HG03457 (cell line): Measurements from ENCODE around the gene PPP1R2C.

Source experiments
- ATAC-seq: cut with Tn5 transposase; IDR thresholded peaks from one replicate; pipeline ENCODE4 v1.9.1; 2021; ENCODE audit warnings: moderate number of reproducible peaks; ENCODE audit not compliant: unreplicated experiment

Gene PPP1R2C

DNA sequence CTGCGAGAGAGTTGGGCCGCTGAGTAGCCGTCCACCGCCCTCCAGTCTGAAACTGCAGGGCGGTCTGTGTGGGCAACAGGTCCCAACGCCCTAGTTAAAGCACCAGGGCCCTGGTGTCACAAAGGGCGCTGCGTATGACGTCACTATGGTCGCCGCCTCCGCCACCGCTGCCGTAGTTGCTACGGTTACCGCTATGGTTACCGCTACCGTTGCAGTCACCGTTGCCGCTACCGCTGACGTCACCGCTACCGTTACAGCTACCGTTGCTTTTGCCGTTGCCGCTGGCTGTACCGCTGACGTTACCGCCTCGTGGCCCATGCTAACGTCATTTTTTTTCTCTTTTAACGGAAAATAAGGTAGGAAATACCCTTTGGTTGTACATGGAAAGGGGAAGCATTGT is at the start of gene PPP1R2C:
TSS of gene PPP1R2C (minus strand) at position 68 of the 400 bp plus-strand sequence. CDS start 84 bp downstream, outside the sequence.
- ATAC-seq: no peak

DNA sequence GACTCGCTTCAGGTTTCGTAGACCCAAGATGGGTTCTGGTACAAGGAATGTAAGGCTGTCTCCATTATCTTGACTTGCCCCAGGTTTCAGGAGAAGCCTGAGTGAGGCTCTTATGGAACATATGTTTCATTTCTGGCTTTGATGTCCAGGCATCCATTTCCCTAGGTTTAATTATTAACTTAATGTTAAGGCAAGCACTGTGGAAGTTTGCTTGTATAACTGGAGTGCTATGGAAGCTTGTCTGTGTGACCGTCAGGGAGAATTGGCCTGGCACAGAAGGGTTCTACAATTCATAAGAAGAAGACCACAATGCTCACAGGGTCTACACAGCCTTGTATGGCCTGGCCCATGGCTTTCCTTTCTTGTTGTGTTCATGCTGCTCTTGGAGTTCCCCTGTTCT is 47.2 kb upstream of the PPP1R2C start:
- no peak for ATAC-seq

DNA sequence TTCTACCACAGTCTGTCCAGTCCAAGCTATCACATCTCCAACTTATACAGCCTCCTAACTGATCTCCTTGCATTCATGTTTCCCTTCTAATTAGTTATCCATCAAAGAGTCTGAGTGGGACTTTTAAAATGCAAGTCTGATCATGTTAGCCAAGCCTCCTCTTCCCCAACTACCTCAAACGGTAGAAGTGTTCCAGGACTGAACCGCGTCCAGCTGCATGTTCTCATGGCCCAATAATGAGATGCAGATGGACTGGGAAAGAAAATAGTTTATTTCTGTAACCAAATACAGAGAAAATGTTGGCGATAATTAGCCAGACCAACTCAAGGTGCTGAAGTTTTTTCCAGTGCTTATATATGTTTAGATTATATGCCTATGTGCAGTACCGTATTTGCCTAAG is 46.6 kb upstream of the PPP1R2C start:
- ATAC-seq: no peak

GRCh38 chrX:42823443-42823842 is 45.5 kb upstream of the PPP1R2C start:
- no peak for ATAC-seq

GRCh38 chrX:42821803-42822443 is 44.0 kb upstream of the PPP1R2C start:
- ATAC-seq: no peak

- no peak for ATAC-seq
Measured at GRCh38 chrX:42818151-42818921, 40.4 kb upstream of the PPP1R2C start.

DNA sequence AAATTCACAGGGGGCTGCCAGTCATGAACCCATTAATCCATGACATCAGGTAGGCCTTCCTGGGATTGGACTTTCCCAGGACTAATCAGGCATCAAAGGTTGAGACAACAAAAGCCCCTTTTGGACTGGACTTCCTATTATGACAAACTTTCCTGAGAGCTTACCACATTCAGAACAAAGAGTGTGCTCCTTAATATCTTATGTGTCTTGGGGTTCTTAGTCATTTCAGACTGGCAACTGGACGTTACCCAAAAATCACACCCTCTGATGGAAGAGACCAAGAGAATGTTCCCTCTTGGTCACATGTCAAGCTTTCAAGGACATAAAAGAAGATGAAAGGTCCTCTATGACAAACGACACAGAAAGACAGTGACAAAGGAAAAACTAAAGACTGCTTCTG is 31.6 kb upstream of the PPP1R2C start:
- no peak for ATAC-seq

DNA sequence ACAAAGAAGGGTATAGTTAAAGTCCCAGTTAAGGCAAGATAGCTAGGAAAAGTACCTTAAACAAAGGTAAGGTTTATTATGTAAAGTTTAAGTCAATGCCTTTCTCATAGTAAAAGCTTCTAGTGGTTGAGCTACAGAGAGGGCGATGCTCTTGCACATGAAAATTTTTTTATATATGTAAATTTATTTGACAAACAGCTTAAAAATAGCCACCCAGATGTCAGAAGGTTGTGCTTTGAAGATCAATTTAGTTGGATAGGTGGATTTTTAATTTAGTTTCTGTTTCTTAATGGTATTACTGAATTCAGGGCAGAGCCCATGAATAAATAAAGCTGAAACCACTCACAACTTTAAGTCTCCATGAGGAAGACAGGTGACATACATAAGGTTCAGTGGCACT is 29.4 kb upstream of the PPP1R2C start:
- ATAC-seq: no peak

DNA sequence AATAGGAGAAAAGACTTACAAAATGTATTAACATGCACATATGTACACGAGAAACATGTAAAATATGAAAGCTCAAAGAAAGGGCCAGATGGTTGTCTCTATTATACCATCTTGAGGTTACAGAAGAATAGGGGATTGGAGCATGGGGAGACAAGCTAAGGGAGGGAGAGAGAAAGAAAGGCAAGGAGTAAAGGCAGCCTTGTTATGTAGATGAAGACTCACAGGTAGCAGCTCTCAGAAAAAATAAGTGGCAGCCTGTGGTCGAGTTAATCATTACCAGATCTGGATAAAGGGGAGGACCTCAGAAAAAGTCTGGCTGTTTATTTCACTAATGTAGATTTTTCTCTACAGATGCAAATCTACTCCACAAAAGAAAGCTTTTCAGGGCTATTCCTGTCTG is 26.6 kb upstream of the PPP1R2C start:
- ATAC-seq: no peak

DNA sequence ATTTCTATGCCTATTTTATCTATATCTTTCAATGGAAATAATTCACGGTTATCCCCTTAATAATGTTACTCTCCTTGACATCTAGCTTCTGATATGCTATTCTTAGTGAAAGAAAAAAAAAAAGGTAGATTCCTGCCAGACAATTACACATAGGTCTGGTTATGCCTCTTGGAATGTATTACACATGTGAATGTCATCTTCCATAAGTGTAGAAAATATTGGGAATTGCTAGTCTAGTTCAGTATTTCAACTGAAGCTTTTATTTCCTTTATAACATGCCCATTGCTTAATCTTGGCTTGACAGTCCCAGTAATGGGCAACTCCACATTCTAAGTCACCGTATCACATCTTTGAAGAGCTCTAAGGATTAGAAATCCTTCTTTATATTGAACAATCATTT is 25.4 kb upstream of the PPP1R2C start:
- ATAC-seq: no peak

GRCh38 chrX:42797651-42798269 is 19.8 kb upstream of the PPP1R2C start:
- ATAC-seq: no peak

DNA sequence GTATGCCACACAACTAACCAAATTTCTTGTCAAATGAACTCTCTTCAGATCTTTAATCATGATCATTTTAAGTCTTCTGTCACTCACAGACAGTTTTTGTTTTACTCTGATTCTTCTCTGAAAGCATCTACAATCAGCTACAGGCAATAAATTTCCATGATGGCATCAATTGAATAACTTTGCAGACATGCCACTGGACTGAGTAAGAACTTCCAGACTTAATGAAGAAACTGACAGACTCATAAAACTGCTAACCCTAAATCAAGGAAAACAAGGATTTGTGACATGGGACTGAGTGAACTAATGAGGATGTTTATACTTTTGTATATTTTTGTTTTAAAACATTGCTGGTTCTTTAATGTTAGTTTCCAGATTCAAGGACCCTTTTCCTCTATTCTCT is 5.5 kb upstream of the PPP1R2C start:
- ATAC-seq: no peak

DNA sequence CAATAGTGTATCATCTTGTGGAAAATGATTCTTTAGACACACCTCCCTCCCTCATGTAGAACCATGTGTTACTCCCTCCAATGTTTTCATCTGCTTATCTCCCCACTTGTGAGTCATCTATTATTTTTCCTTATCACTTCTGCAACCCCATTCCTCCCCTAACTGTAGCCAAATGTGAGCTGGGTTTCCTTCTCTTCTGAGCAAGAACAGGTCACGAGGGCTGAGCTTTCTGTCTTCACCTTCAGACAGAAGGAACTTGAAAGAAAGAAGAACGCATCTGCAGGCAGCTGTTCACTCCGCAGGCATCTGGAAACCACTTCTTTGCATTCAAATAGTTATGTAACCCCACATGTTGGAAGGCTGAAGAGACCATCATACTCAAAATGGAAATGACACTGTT is 1.8 kb downstream of the PPP1R2C start:
- no peak for ATAC-seq

- no peak for ATAC-seq
Measured at GRCh38 chrX:42772874-42773273, 5.1 kb downstream of the PPP1R2C start.

DNA sequence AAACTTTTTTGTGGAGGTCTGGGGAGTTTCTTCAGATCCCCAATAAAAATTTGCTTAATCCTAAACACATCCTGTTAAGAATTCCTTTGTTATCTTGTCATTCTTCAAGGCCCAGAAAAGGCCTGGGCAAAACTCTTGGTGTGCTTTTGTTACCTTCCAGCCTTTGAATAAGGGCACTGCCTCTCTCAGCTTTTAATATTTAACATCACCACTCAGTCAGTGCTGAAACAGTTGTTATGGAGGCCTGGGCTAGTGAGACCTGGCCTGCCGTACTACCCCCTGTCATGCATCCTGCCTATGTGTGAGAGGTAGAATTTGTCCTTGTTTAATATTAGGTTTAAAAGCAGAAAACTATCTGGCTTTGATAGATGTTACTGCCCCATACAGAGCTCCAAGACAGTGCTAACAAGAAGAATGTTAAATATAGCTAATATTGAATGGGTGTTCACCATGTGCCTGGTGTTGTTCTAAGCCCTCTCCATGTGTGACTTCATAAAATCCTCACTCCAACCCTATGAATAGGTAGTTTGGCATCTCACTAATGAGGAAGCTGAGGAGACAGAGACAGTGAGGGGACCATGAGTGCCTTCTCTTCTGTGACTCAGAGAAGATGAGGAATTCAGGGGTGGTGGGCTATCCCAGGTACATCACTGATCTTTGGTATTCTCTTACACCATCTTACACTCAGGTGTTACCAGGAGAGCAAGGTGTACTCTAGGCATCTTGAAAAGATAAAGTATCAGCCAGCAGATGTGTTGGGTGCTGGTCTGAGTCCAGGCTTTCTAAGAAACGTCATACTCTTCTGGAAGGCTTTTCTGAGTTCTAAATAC is 6.2 kb downstream of the PPP1R2C start:
- ATAC-seq: no peak

- no peak for ATAC-seq
Measured at GRCh38 chrX:42770566-42770965, 7.4 kb downstream of the PPP1R2C start.

DNA sequence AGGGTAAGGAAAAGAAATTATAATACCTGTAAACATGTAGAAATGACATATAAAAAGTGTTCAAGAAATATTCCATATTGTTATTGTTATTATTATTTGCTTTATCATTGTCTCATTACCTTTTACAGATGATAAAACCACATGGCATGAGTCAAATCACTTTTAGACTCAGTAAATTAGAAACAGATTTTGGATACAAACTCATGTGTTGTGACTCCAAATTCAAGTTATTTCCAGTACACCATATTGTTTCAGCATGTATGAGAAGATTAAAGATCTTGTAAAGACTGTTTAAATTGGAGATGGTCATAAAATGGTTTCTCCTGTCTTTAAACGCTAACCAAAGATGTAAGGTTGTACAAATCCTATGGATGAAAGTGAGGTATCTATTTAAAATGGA is 18.1 kb downstream of the PPP1R2C start:
- no peak for ATAC-seq

- no peak for ATAC-seq
Measured at GRCh38 chrX:42755815-42756214, 22.1 kb downstream of the PPP1R2C start.

DNA sequence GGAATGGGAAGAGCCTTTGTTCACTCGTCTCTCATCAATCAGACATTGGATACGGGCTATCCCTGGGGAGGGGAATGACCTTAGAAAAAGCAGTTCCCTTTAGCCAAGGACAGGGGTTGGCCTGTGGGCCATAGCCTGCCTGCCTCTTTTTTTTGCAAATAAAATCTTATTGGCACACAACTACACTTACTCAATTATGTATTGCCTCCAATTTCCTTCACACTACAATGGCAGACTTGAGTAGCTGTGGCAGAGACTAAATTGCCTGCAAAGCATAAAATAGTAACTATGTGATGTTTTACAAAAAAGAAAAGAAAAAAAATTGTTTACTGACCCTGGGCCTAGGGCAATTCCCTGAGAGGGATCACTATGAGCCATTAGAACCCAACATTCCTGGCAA is 23.4 kb downstream of the PPP1R2C start:
- no peak for ATAC-seq

DNA sequence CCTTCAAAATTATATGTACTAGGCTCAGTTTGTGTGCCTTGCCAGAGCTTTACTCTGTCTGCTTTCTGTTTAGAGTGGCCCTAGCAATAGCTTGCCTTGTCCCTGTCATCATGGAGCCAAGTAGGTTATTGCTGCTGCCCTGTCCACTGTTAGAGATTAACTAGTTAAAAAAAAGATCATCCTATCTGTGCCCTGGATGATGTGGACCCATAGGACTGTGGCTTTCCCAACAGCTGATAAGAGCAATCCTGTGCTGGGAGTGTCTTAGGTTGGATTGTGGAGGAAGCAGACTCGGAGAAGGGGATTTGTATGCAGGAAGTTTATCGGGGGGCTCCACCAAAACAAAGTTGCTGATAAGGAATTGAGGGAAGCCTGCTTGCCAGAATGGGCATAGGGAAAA is 23.8 kb downstream of the PPP1R2C start:
- ATAC-seq: no peak

DNA sequence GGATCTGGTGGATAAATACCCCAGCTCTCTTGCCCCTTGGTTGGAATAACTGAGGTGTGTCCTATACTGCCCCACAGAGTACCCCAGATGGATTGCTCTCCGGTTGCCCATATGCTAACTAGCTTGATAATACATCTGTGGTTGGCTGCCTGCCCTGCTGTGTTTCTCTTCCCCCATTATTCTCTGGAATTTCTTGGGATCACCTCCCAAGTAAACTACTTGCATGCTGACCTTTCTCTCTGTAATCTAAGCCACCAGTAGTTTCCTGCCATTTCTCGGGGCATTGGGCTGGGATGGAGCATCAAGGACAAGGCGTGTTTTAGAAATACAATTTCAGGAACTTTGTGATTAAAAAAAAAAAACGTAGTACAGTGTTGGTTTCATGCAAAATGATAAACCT is 25.2 kb downstream of the PPP1R2C start:
- no peak for ATAC-seq
